ENCODE results near the gene CMKLR1.

Gene CMKLR1

GRCh38 chr12:108301346-108301745, 37.8 kb downstream of the CMKLR1 start:
- DNase-seq (ENCODE audit: low spot score): no peak

GRCh38 chr12:108299980-108300696, 39.0 kb downstream of the CMKLR1 start:
- no peak for DNase-seq (ENCODE audit: low spot score)

- no peak for DNase-seq (ENCODE audit: low spot score)
Measured at GRCh38 chr12:108299516-108299915, 39.6 kb downstream of the CMKLR1 start.

GRCh38 chr12:108298761-108299275, 40.3 kb downstream of the CMKLR1 start:
- no peak for DNase-seq (ENCODE audit: low spot score)

GRCh38 chr12:108297895-108298760, 41.0 kb downstream of the CMKLR1 start:
- DNase-seq (ENCODE audit: low spot score): no peak

- DNase-seq (ENCODE audit: low spot score): no peak
Measured at GRCh38 chr12:108297424-108297823, 41.7 kb downstream of the CMKLR1 start.

- DNase-seq (ENCODE audit: low spot score): no peak
Measured at GRCh38 chr12:108296945-108297344, 42.2 kb downstream of the CMKLR1 start.

GRCh38 chr12:108295641-108296040, 43.5 kb downstream of the CMKLR1 start:
- no peak for DNase-seq (ENCODE audit: low spot score)

GRCh38 chr12:108289350-108290161, 49.6 kb downstream of the CMKLR1 start:
- DNase-seq (ENCODE audit: low spot score): no peak

- no peak for DNase-seq (ENCODE audit: low spot score)
Measured at GRCh38 chr12:108287227-108287626, 51.9 kb downstream of the CMKLR1 start.

- no peak for DNase-seq (ENCODE audit: low spot score)
Measured at GRCh38 chr12:108285016-108285415, 54.1 kb downstream of the CMKLR1 start.

- DNase-seq (ENCODE audit: low spot score): no peak
Measured at GRCh38 chr12:108284163-108284562, 54.9 kb downstream of the CMKLR1 start.

- no peak for DNase-seq (ENCODE audit: low spot score)
Measured at GRCh38 chr12:108282676-108283075, 56.4 kb downstream of the CMKLR1 start.

- DNase-seq (ENCODE audit: low spot score): no peak
Measured at GRCh38 chr12:108282160-108282559, 57.0 kb downstream of the CMKLR1 start.

GRCh38 chr12:108277613-108278012, 61.5 kb downstream of the CMKLR1 start:
- no peak for DNase-seq (ENCODE audit: low spot score)

- no peak for DNase-seq (ENCODE audit: low spot score)
Measured at GRCh38 chr12:108273217-108273616, 65.9 kb downstream of the CMKLR1 start.

- DNase-seq (ENCODE audit: low spot score): no peak
Measured at GRCh38 chr12:108271951-108272872, 66.9 kb downstream of the CMKLR1 start.

- no peak for DNase-seq (ENCODE audit: low spot score)
Measured at GRCh38 chr12:108270849-108271143, 68.3 kb downstream of the CMKLR1 start.

- no peak for DNase-seq (ENCODE audit: low spot score)
Measured at GRCh38 chr12:108270035-108270848, 68.9 kb downstream of the CMKLR1 start.

GRCh38 chr12:108269224-108269623, 69.9 kb downstream of the CMKLR1 start:
- no peak for DNase-seq (ENCODE audit: low spot score)
